ENCODE data around the gene PDAP1. TPM values are rescaled to one million over a fixed set of nuclear protein-coding genes. Genes with fewer than 3 reads are reported as not detected.

The PDAP1 gene
- polyA plus RNA-seq, 2 of the 4 experiments (the other 2 are of a cell fraction), result 81.8 to 347 TPM

GRCh38 chr7:99456288-99456687 is 47.9 kb upstream of the PDAP1 start:
- ChIA-PET POLR2A (interaction anchor here (0.9 to 1.2 kb wide), 2 partner anchors 10 to 18 kb away, joined by 4 to 5 read pairs; partner anchors contain the start of genes CPSF4 and PTCD1), CTCF (interaction anchor here (12.6 kb wide), 1 partner anchor 9 kb away, joined by 92 read pairs; no protein-coding TSS in a partner anchor)
- Histone ChIP-seq H3K4me1 (no peaks in the 10 kb centered on the region), H3K4me2 (no peak overlapping the region), H3K9me3 (no peaks in the 10 kb centered on the region), H3K27ac (no peak overlapping the region), H3K4me3 (no peak overlapping the region)
- TF ChIP-seq MYC (IDR thresholded peaks at IDR 0.05; ENCODE audit: borderline replicate concordance, low read length) (no peak), SREBF2 (IDR thresholded peaks at IDR 0.05) (no peak), MAX (IDR thresholded peaks at IDR 0.05) (no peak), MAFK (IDR thresholded peaks at IDR 0.05; ENCODE audit: partially characterized antibody) (no peak), E2F6 (IDR thresholded peaks at IDR 0.05; ENCODE audit: borderline replicate concordance, low read depth) (no peak), HOXB13 (CRISPR knock-in tag; IDR thresholded peaks at IDR 0.05; ENCODE audit: low read depth) (no peak), ZC3H11A (IDR thresholded peaks at IDR 0.05) (no peak), MAZ (IDR thresholded peaks at IDR 0.05; ENCODE audit: borderline replicate concordance, low read depth, low read length) (no peak), GATA3 (IDR thresholded peaks at IDR 0.05; ENCODE audit: borderline replicate concordance) (no peak), CHD2 (IDR thresholded peaks at IDR 0.05; ENCODE audit: low read length, partially characterized antibody) (no peak), REST (IDR thresholded peaks at IDR 0.05) (no peak), CEBPB (IDR thresholded peaks at IDR 0.05) (no peak)
- 88% methylated on average over 13 of the region's 13 CpGs for WGBS (ENCODE audit: missing lambda C conversion rate)
- no peak for DNase-seq (ENCODE audit: low read depth in 1 of 2, low spot score in 1 of 2)
- ATAC-seq, result no peak
- FAIRE-seq, result no peak

GRCh38 chr7:99455874-99456273 is 47.5 kb upstream of the PDAP1 start:
- Histone ChIP-seq H3K9me3 (no peaks in the 10 kb centered on the region), H3K4me3 (no peak overlapping the region), H3K27ac (no peak overlapping the region), H3K4me1 (no peaks in the 10 kb centered on the region), H3K4me2 (no peak overlapping the region)
- CTCF ChIA-PET, result interaction anchor here (1.1 to 12.6 kb wide), 2 partner anchors 8 to 9 kb away, joined by 4 to 92 read pairs; no protein-coding TSS in a partner anchor
- TF ChIP-seq JUN (IDR thresholded peaks at IDR 0.05) (no peak), HOXB5 (CRISPR knock-in tag; IDR thresholded peaks at IDR 0.05) (no peak), ZNF302 (CRISPR knock-in tag; IDR thresholded peaks at IDR 0.05) (no peak), ZSCAN20 (CRISPR knock-in tag; IDR thresholded peaks at IDR 0.05) (no peak), E2F6 (IDR thresholded peaks at IDR 0.05; ENCODE audit: borderline replicate concordance, low read depth) (no peak), BHLHE40 (IDR thresholded peaks at IDR 0.05; ENCODE audit: low read depth, low read length) (no peak), HOXB13 (CRISPR knock-in tag; IDR thresholded peaks at IDR 0.05; ENCODE audit: low read depth) (no peak), NPAS2 (CRISPR knock-in tag; IDR thresholded peaks at IDR 0.05; ENCODE audit: borderline replicate concordance) (no peak), FOSL2 (IDR thresholded peaks at IDR 0.05) (no peak), FOSL2 (CRISPR knock-in tag; IDR thresholded peaks at IDR 0.05) (no peak), EP300 (IDR thresholded peaks at IDR 0.05) (no peak), MYC (IDR thresholded peaks at IDR 0.05; ENCODE audit: borderline replicate concordance, low read length) (no peak), HES2 (IDR thresholded peaks at IDR 0.05) (no peak), KDM5A (IDR thresholded peaks at IDR 0.05) (no peak), JUNB (IDR thresholded peaks at IDR 0.05) (no peak), RNF2 (IDR thresholded peaks at IDR 0.05; ENCODE audit: borderline replicate concordance, low read depth) (no peak), EHMT2 (IDR thresholded peaks at IDR 0.05; ENCODE audit: low read depth) (no peak), NFE2L2 (conservative IDR thresholded peaks at IDR 0.05; ENCODE audit: low read length) (no peak), ZC3H11A (IDR thresholded peaks at IDR 0.05) (no peak), REST (IDR thresholded peaks at IDR 0.05) (no peak)
- TF ChIP-seq, protein P1, sequence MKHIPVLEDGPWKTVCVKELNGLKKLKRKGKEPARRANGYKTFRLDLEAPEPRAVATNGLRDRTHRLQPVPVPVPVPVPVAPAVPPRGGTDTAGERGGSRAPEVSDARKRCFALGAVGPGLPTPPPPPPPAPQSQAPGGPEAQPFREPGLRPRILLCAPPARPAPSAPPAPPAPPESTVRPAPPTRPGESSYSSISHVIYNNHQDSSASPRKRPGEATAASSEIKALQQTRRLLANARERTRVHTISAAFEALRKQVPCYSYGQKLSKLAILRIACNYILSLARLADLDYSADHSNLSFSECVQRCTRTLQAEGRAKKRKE (CRISPR knock-in tag; IDR thresholded peaks at IDR 0.05; ENCODE audit: low read depth), result no peak
- no peak for FAIRE-seq
- WGBS (ENCODE audit: missing lambda C conversion rate), result 86% methylated on average over 8 of the region's 9 CpGs
- ATAC-seq, result no peak
- DNase-seq (ENCODE audit: low read depth in 1 of 2, low spot score in 1 of 2), result no peak
- POLR2A ChIA-PET, result interaction anchor here (0.9 to 1.2 kb wide), 2 partner anchors 10 to 18 kb away, joined by 4 to 5 read pairs; partner anchors contain the start of genes CPSF4 and PTCD1
